GM19099 (cell line): ENCODE data around the gene DHX40.

ENCODE experiments used
- POLR2A ChIP-seq: IDR thresholded peaks from 3 replicates; pipeline ENCODE4 v1.6.1; 2011; ENCODE audit warnings: low read depth; ENCODE audit not compliant: insufficient read length; ENCODE audit errors: extremely low read depth

DHX40 gene

GRCh38 chr17:59542960-59543635 lies 22.3 kb upstream of the DHX40 start:
- TF ChIP-seq POLR2A, result no peak

GRCh38 chr17:59545942-59546341 lies 19.5 kb upstream of the DHX40 start:
- no peak for TF ChIP-seq POLR2A

GRCh38 chr17:59547131-59547915 lies 18.1 kb upstream of the DHX40 start:
- no peak for TF ChIP-seq POLR2A

GRCh38 chr17:59550703-59551102 lies 14.7 kb upstream of the DHX40 start:
- TF ChIP-seq POLR2A, result no peak

- TF ChIP-seq POLR2A, result no peak
Observed at GRCh38 chr17:59558039-59558438, 7.4 kb upstream of the DHX40 start.

- TF ChIP-seq POLR2A, result no peak
Observed at GRCh38 chr17:59558953-59559352, 6.5 kb upstream of the DHX40 start.

- TF ChIP-seq POLR2A, result no peak
Observed at GRCh38 chr17:59561042-59561441, 4.4 kb upstream of the DHX40 start.

- TF ChIP-seq POLR2A, result no peak
Observed at GRCh38 chr17:59565959-59566324, 532 bp downstream of the DHX40 start.

- TF ChIP-seq POLR2A, result no peak
Observed at GRCh38 chr17:59572301-59572924, 7.0 kb downstream of the DHX40 start.

- TF ChIP-seq POLR2A, result no peak
Observed at GRCh38 chr17:59600169-59600568, 34.8 kb downstream of the DHX40 start.

GRCh38 chr17:59601130-59601529 lies 35.7 kb downstream of the DHX40 start:
- no peak for TF ChIP-seq POLR2A

- no peak for TF ChIP-seq POLR2A
Observed at GRCh38 chr17:59607061-59607460, 41.7 kb downstream of the DHX40 start.

GRCh38 chr17:59607817-59608403 lies 42.5 kb downstream of the DHX40 start:
- no peak for TF ChIP-seq POLR2A

GRCh38 chr17:59611503-59611902 lies 46.1 kb downstream of the DHX40 start:
- no peak for TF ChIP-seq POLR2A

GRCh38 chr17:59616253-59616920 lies 51.0 kb downstream of the DHX40 start:
- TF ChIP-seq POLR2A, result no peak
